Measurements from ENCODE around the gene CYP27A1.
"Not testable (repeated sequence)": the region's sequence is repeated elsewhere in the genome, so short reads cannot be mapped to it uniquely, and the experiment has no call there.

CYP27A1 gene

GRCh38 chr2:218839430-218839829, 57.5 kb downstream of the CYP27A1 start:
- no peak for DNase-seq (ENCODE audit: extremely low spot score)
- TF ChIP-seq CTCF (IDR thresholded peaks at IDR 0.05; ENCODE audit: control extremely low read depth, extremely low read depth, low read depth, missing control alignments): no peak
- POLR2A ChIA-PET: no interaction called here
- CTCF ChIA-PET: interaction anchor here (0.9 to 4.2 kb wide), 7 partner anchors 9 to 140 kb away, joined by 3 to 21 read pairs (median 3); no protein-coding TSS in a partner anchor

- ChIA-PET CTCF (interaction anchor here (1.1 to 1.4 kb wide), 3 partner anchors 14 to 140 kb away, joined by 3 read pairs; no protein-coding TSS in a partner anchor), POLR2A (no interaction called here)
- DNase-seq (ENCODE audit: extremely low spot score): no peak
- TF ChIP-seq CTCF (IDR thresholded peaks at IDR 0.05; ENCODE audit: control extremely low read depth, extremely low read depth, low read depth, missing control alignments): no peak
Measured at GRCh38 chr2:218839888-218840287, 57.9 kb downstream of the CYP27A1 start.

DNA sequence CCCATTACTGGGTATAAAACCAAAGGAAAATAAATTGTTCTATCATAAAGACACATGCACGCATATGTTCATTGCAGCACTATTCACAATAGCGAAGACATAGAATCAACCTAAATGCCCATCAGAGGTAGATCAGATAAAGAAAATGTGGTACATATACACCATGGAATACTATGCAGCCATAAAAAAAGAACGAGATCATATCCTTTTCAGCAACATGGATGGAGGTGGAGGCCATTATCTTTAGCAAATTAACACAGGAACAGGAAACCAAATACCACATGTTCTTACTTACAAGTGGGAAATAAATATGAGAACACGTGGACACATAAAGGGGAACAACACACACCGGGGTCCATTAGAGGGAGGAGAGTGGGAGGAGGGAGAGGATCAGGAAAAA, 62.4 kb downstream of the CYP27A1 start:
- POLR2A ChIA-PET; DNase-seq (ENCODE audit: extremely low spot score): not testable (repeated sequence)

DNA sequence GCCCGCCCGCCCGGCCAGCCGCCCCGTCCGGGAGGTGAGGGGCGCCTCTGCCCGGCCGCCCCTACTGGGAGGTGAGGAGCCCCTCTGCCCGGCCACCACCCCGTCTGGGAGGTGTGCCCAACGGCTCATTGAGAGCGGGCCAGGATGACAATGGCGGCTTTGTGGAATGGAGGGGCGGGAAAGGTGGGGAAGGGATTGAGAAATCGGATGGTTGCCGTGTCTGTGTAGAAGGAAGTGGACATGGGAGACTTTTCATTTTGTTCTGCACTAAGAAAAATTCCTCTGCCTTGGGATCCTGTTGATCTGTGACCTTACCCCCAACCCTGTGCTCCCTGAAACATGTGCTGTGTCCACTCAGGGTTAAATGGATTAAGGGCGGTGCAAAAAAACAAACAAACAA, 65.0 kb downstream of the CYP27A1 start:
- POLR2A ChIA-PET; DNase-seq (ENCODE audit: extremely low spot score): not testable (repeated sequence)
- CTCF ChIA-PET: interaction anchor here (0.6 to 4.5 kb wide), 80 partner anchors 10 to 684 kb away, joined by 3 to 61 read pairs (median 4); partner anchors contain the start of genes BCS1L, CDK5R2, PNKD and RNF25

More for the DNA sequence above, 62.4 kb downstream of the CYP27A1 start:
- CTCF ChIA-PET: not testable (repeated sequence)

DNA sequence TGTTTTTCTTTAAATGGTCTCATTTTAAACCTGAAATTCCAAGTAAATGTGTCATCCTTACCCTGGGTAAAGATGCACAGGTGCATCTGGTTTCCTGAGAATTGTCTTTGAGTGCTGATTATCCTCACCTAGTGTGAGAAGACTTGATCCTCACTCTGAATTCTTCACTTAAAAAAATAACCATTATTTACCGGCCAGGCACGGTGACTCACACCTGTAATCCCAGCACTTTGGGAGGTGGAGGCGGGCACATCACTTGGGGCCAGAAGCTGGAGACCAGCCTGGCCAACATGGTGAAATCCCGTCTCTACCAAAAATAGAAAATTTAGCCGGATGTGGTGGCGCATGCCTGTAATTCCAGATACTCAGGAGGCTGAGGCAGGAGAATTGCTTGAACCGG, 67.8 kb downstream of the CYP27A1 start:
- TF ChIP-seq CTCF (IDR thresholded peaks at IDR 0.05; ENCODE audit: control extremely low read depth, extremely low read depth, low read depth, missing control alignments): no peak
- no peak for DNase-seq (ENCODE audit: extremely low spot score)
- CTCF ChIA-PET: interaction anchor here (1.0 to 6.4 kb wide), 9 partner anchors 20 to 202 kb away, joined by 3 to 89 read pairs (median 6); partner anchors contain the start of genes BCS1L and ZNF142
- POLR2A ChIA-PET: no interaction called here

DNA sequence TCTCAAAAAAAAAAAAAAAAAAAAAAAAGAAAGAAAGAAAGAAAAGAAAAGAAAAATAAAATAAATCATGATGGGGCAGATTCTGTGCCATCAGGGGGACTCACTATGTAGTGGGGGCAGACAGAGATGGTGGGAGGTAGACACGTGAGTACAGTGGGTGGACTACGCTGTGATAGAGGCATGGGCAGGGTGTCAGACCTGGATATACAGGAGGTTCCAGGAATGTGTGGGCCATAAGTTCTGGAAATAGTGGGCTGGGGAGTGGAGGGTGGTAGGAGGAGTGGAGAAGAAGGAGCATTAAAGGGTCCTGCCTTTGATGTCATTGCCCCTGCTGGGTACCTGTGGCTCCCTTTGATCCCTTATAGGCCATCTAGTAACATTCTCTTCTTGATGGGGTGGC, 68.8 kb downstream of the CYP27A1 start:
- no peak for DNase-seq (ENCODE audit: extremely low spot score)
- TF ChIP-seq CTCF (IDR thresholded peaks at IDR 0.05; ENCODE audit: control extremely low read depth, extremely low read depth, low read depth, missing control alignments): no peak
- POLR2A ChIA-PET: no interaction called here
- CTCF ChIA-PET: interaction anchor here (1.0 to 6.4 kb wide), 11 partner anchors 19 to 579 kb away, joined by 3 to 89 read pairs (median 7); partner anchors contain the start of genes BCS1L and ZNF142

GRCh38 chr2:218851286-218851685, 69.3 kb downstream of the CYP27A1 start:
- POLR2A ChIA-PET: no interaction called here
- DNase-seq (ENCODE audit: extremely low spot score): no peak
- TF ChIP-seq CTCF (IDR thresholded peaks at IDR 0.05; ENCODE audit: control extremely low read depth, extremely low read depth, low read depth, missing control alignments): no peak
- CTCF ChIA-PET: interaction anchor here (1.0 to 6.4 kb wide), 17 partner anchors 25 to 495 kb away, joined by 3 to 89 read pairs (median 5); partner anchors contain the start of genes CATIP and TTLL4

Measured in GM10248 (cell line).